GM21367 (cell line): ENCODE data around the gene CPZ.
"Not testable (repeated sequence)": the region's sequence is repeated elsewhere in the genome, so short reads cannot be mapped to it uniquely, and the experiment has no call there.

Experiments
- ATAC-seq: cut with Tn5 transposase; IDR thresholded peaks from one replicate; pipeline ENCODE4 v1.9.1; 2021; ENCODE audit not compliant: unreplicated experiment

The CPZ gene

DNA sequence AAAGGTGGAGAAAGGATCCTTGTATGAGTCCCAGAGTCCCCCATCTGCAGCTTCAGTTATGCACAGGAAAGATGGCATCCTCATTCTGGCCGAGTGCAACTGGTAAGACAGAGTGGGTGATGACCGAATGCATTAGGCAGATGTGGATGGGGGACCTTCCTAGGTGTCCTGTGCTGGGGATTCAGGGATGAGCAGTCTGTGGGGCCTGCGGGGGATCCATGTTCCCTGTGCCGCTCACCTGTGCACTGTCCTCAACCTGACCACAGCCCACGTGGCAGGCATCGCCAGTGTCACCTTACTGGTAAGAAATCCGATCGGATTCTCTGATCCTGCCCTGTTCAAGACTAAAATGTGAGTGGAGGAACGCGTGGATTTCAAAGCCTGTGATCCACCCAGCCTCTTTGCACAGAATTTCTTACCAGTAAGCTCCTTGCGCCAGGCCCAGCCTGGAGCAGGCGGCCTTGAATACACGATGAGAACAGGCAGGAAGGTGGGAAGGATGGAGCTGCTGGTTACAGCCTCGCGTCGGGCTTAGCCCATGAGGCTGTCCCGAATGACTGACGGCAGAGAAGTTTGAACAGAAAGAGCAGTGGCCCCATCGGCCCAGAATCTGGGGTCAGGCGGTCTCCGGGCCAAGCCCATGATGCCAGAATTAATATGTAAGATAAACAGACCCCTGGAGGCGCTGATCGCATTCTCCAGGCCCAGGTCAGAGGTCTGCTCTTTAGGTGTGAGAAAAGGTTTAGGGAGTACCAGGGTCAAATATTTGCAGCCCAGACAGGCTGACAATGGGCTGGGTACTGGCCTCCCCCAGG lies 56.5 kb downstream of the CPZ start:
- ATAC-seq, result no peak

DNA sequence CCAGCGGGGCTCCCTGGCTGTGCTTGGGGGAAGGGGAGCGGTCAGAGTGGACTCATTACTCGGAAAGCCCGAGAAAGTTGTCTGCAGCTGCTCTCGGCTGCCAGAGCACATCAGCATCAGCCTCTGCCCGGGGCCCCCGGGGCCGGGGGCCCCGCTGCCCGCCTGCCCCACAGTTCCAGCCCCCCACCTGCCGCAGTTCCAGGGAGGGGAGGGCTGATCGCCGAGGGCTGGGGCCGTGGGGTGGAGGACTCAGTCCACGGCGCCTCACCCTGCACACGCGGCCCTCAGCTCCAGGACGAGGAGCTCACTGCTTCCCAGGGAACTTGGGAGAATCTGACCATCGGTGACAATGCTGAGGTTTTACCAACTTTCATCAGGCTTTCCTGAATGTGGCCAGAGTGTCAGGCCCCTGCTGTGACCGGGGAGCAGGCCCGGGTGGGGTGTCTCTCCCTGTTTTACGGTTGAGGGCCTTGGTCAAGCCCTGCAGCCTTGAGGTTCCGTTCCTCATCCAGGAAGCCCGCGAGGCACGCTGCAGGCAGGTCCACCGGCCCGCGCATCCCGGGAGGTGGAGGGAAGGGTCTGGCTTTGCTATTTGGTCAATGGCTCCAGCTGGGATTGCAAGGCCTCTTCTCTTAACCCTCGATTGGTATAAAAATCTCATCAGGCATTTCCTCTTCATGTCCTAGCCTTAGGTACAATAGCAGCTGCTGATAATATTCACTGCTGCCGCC lies 57.2 kb downstream of the CPZ start:
- no peak for ATAC-seq

DNA sequence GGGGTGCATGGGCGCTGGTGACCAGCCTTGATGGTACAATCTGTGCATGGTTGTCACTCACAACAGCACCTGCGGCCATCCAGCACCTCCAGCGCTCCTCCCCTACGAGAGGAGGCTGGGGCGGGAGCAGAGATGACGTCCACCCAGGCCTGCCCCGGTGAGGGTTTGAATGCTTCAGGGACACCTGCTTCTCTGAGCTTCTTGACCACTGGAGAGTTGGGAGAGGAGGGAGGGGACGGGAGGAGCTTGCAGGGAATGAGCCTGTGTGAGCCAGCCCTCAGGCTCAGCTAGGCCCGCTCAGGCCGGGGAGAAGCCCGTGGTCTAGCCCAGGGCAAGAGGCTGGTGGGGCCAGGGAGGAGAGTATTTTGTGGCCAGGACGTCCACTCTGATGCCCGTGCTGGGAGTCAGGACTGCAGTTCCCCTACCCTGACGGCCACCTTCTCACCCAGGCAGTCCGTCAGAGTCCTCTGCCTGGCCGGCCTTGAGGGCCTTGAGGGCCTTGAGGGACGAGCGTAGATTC lies 59.2 kb downstream of the CPZ start:
- ATAC-seq, result no peak

DNA sequence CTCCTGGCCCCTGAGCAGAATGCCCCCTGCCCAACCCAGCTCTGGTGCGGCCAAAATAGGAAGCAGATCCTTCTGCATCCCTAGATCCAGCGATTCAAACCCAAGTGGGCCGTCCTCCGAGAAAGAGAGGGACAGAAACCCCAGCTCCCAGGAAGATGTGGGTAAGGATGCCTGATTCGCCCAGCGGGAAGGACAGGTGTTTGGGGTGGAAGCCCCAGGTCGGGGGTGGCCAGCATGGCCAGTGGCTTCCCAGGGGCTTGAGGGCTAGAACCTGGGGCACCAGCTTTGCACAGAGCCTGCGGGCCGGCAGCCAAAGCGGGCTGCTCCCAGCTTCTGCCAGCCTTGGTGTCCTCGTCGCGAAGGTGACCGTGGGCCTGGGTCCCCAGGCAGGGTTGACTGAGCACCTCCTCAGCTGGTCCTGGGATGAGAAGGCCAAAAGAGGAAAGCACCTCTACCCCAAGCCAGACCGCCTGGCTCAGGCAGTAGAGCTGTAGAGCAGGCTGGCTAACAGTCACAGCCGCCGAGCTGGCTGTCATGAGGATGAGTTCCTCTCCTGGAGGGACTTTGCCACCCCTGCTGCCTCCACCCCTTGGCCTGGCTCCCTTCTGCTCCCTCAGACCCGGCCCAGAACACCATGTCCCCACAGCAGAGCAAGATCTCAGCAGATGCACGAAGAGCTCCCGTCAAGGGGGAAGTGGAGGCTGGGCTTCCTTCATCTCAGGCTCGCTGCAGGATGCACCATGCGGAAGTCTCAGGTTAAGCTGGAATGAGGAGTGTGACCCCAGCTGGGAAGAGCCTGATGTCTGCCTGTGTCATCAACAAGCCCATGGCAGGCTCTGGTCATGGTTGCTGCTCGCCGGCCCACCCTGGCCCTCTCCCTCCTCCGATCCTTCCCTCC lies 59.9 kb downstream of the CPZ start:
- ATAC-seq, result no peak

DNA sequence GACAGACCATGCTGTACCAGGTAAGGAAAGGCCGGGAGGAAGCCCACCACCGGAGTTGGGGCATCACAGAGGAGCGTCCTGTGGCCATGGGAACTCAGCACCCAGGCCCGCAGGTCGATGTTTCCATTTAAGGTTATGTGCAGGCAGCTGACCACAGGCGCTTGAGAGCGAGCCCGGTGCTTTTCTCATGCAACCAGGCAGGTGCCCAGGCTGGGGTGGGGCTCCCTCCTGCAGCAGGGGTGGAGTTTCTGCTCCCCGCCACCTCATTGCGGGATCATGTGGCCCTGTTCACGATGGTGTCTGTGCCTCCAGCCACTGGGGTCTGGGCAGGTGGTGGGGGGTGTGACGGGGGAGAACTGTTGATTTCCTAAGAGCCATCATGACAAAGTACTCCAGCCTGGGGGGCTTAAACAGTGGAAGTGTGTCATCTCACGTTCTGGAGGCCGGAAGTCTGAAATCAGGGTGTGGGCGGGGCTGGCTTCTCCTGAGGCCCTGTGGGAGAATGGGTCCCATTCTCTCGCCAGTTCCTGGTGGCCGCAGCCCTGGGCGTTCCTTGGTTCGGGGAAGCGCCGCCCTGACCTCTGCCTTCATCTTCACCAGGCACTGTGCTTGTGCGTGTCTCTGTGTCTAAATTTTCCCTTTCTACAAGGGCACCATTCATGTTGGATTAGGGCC lies 60.9 kb downstream of the CPZ start:
- no peak for ATAC-seq

DNA sequence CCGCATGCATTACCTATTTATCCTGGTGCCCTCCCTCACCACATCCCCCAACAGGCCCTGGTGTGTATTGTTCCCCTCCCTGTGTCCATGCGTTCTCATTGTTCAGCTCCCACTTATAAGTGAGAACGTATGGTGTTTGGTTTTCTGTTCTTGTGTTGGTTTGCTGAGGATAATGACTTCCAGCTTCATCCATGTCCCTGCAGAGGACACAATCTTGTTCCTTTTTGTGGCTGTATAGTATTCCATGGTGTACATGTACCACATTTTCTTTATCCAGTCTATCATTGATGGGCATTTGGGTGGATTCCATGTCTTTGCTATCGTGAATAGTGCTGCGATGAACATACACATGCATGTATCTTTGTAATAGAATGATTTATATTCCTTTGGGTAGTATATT lies 61.6 kb downstream of the CPZ start:
- not testable (repeated sequence) for ATAC-seq

DNA sequence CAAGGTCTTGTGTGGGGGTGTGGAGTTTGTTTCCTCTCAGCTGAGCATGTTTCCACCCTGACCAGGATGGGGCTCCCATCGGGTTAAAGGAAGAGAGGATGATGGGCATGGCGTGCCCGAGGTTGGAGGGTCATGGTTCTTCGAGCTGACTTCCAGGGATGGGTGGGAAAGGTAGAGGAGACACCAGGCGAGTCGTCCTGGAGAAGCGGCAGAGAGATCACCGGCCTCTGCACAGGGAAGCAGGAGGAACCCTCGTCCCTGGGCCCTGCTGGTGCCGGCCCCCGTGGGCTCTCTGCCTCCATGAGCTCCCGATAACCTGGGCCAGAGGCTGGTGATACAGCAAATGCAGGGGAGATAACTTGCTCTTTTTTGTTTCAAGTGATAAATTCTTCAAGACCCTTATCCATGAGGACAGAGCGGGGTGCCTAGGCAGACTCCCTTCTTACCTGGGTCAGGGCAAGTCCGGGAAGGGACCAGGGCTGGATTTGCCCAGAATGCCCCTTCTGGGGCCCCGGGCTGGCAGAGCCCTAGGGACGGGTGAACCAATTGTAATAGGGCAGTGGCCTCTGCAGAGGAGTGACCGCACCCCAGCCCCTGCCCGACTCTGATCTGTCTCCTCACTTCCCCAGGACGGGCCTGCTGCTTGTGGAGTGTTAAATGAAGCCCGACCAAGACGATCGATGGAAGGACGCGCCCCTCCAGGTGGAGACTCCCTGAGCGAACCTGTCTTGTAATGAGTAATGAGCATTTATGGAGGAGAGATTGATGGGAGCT lies 63.0 kb downstream of the CPZ start:
- no peak for ATAC-seq

DNA sequence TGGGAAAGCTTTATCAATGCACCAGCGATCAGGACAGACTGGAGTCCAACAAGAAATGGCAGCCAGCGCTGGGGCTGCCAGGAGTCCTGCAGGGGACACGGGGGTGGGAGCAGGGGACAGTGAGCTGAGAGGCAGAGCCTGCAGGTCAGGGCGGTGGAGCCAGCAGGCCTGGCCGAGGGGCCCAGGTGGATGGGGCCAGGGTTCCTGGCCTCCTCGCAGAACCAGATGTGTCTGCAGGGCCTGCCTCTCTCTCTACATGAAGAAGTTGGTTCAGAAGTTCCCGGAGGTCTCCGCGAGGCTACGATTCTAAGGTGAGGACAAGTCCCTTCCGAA lies 63.6 kb downstream of the CPZ start:
- no peak for ATAC-seq

DNA sequence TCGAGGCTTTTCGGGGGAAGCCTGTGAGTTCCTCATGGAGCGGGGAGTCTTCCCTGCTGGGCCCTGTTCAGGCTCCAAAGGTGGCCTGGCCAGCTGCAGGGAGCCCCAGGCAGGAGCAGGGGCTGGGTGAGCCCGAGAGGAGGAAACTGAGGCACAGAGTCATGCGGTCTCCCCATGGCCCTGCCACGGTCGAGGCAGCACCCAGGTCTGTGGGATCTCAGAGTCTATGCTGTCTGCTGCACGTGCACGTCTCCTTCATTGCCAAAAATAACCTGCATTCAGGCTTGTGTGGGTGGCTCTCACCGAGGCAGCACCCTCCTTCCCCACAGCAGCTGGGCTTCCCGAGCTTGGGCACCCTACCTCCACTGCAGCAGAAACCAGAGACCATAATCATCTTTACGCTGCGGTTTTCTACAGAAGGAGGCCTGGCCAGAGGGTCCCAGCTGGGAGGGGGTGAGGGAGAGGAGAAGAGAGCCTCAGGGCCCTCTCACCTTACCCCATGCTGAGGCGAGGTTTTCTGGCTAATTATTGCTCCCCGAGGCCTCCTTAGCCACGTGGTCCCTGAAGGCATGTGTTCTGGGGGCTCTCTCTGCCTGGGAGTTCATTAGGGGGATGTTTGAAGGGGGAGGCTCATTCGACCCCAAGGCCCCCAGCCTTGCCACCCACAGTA lies 64.3 kb downstream of the CPZ start:
- no peak for ATAC-seq

DNA sequence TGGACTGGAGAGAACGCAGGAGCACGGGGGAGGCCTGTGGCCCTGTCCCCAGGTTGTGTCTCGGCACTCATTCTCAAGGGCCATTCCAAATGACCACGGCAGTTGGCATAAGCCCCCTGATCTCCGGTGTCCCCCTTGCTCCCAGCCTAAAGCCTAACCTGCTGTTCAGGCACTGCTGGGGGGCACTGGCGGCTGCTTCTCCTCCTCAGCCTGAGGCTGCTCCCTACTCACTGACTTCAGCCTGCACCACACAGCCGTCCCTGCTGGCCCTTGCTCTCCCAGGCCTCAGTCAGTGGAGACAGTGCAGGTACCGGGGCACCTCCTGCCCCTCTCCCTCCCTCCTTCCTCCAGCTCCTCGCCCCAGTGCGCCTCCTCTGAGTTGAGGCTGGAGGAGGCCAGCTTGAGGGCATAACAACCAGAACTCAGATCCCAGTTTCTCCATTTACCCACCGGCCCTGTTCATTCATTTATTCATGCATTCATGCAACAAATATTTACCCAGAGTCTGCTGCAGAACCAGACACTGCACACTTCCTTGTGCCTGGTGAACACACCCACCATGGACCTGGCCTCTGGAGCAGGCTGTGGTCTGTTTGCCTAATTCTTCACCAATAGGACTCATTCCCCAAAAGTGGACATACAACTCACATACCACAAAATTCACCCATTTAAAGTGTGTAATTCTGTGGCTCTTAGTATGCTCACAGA lies 65.0 kb downstream of the CPZ start:
- ATAC-seq, result no peak

DNA sequence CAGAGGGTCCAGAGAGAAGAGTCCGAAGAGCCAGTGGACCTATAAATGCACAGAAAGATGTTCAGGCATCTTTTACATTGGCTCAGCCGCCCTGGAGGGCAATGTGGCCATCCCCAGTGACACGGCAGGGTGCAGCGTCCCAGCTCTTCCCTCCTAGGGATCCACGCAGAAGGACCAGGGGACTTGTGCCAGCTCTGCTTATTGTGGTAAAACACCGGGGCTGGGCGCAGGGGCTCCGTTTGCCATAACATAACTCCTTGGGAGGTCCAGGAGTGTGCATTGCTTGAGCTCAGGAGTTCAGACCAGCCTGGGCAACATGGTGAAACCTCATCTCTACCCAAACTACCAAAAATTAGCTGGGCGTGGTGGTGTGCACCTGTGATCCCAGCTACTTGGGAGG lies 70.2 kb downstream of the CPZ start:
- no peak for ATAC-seq

DNA sequence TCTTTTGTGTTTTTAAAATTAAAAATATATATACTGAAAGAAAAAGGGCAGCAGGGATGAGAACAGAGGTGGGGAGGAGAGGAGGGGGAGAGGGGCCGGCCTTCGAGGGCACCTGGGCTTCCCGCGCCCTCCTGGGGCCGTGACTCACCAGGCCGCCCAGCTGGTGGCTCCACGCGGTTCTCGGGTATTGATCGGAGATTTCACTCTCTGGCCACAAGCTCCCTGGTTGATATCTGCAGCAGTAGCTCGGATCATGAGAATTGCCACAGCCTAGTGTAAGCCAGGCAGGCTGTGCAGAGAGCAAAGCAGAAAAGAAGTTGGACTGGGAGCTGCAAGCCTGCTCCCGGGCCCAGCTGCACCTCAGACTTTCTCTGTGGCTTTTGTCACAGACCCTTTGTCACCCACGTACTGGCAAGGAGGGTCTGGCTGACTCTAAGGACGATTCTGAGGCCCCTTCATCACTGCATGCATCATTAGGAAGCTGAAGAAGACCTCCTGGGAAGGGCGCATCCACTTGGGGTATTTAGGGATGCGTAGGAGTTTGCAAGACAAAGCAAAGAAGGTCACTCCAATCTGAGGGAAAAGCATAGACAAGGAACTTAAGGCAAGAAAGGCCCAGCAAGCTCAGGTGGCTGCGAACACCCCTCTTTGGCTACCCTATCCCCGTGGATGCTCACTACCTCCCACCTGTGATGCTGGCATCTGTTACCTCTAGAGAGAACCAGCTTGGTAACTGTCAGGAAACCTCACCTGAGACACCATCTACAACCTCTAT lies 71.7 kb downstream of the CPZ start:
- no peak for ATAC-seq

DNA sequence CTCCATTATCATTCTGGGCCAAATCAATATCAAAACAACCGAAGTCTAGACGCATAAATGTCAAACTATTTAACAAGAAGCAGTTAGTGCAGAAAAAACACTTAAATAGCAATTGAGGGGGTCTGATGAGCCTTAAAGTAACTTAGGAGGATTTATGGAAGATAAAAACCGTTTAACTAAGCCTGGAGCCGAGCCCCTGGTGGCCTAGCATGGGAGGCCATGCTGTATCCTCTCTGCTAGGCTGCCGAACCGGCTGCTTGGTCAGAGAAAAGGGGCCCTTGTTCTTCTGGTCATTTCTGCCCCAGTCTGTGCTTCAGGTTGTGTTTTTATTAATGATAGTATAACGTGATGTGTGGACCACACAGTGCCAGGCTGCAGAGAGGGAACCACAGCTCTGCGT lies 72.4 kb downstream of the CPZ start:
- no peak for ATAC-seq

DNA sequence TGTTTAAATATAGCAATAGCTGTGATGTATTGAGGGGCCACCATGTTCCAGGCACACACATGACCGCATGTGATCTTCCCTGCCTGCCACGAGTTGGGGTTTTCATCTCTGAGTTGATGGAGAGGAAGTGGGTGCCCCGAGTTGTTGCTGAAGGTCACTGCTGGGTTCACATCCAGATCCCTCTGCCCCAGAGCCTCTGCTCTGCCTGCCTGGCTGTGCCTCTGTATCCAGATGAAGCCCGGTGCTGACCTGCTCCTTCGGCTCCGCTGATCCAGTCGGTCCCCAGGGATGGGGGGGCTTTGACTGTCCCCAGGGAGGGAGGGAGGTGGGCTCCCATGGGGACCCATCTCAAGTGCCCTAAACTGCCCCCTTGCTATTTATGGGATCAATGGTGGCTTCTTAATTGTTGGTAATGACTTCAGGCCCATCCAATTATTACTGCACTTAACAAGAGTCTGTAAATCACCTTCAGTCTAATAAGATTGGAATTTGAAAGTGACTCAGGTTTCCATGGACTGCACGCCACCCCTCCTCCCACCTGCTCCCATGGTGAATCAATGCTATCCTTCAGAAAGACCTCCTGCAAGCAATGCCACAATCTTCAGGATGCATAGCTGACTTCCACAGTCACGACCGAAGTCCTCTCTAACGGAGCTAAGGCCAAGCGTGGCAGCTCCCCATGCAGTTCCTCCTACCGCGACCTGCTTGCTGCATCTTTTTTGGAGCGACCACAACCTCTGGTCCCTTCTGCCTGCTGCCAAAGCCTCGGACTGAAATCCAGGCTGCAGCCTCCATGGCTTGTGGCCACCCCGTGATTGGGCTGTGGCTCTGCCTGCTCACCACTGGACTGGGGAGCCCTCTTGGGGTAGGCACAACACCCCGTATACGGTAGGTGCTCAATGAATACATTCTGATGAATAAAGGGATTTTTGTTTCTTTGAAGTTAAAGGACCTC lies 73.1 kb downstream of the CPZ start:
- ATAC-seq, result no peak

DNA sequence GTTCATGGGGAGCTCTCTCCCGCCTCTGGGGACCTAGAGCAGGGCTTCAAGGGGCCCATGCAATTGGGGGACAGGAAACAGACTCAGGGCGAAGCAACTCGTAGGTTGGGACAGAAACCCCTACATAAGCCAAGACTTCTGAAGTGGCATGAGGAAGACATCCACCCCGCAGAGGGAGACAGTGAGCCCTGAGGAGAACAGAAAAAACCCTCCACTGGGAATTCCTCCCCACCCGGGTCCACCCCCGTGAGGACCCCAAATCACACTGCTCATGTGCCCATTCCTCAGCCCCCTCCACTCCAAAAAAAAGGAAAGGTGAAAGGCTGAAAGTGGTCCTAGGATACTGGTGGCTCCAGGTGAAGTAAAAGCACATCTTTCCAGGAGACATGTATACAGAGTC lies 74.0 kb downstream of the CPZ start:
- ATAC-seq, result no peak
